ENCODE results near the gene ARVCF.
"Not testable (repeated sequence)": the region's sequence is repeated elsewhere in the genome, so short reads cannot be mapped to it uniquely, and the experiment has no call there.

ARVCF gene

DNA sequence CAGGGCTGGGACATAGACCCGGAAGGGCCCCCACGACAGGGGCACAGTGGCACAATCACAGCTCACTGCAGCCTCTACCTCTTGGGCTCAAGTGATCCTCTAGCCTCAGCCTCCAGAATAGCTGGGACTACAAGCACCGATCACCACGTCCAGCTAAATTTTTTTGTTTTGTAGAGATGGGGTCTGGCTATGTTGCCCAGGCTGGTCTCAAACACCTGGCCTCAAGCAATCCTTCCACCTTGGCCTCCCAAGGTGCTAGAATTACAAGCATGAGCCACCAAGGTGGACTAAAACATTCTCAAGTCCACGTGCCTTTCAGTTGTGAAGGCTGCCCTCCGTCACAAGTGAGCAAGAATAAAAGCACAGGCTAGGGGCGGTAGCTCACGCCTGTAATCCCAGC lies 85.1 kb downstream of the ARVCF start:
- no peak for DNase-seq

GRCh38 chr22:19930551-19931486 lies 85.8 kb downstream of the ARVCF start:
- DNase-seq: no peak

DNA sequence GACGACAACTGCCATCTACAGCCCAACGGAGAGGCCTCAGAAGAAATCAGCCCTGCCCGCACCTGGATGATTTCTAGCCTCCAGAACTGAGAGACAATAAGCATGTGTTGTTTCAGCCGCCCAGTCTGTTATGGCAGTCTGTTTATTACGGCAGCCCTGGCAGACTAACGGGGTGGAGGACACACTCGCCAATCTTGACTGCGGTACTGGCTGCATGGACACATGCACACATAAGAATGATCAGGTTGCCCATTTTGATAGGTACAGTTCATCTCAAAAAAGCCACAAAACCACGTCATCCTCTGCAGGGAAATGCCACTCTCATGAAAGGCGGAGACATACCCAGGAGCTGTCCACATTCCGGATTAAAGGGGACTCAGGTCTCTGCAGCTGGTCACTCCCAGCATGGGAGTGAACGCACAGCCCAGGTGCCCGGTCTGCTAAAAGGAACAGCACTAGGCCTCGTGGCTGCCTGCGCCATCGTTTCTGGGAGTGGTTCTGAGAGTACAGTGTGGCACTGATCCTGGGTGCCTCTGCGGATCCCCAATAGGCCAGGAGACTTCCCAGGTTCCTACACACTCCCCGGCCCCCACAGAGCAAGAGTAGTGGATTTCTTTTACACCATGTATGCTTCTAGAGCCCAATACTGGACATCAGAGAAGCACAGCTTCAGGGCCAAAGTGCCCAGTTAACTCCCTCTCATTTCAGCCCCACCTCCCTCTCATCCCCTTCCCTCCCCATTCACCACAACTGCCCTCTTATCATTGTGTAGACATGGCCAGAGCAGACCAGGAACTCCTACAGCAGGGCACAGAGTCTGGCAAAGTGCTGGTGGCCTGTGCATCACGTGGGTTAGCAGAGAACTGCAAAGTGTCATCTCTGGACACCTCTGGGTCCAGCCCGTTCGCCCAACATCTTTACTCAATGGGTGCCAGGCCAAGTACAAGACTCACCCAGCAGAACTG lies 86.8 kb downstream of the ARVCF start:
- DNase-seq: no peak

- DNase-seq: no peak
These were observed 88.4 kb downstream of the ARVCF start for GRCh38 chr22:19928207-19928606.

DNA sequence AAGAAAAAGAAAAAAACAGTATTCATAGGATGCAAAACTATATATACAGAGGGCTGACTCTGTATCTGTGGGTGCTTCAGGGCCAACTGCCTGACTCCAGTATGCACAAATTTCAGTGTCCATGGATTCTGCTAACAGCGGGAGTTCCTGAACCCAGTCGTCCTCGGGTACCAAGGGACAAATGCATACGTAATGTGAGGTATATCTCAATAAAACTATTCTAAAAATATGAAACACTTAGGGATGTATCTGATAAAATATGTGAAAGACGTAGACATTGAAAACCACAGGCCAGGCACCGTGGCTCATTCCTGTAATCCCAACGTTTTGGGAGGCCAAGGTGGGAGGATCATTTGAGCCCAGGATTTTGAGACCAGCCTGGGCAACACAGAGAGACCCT lies 88.9 kb downstream of the ARVCF start:
- no peak for DNase-seq

DNA sequence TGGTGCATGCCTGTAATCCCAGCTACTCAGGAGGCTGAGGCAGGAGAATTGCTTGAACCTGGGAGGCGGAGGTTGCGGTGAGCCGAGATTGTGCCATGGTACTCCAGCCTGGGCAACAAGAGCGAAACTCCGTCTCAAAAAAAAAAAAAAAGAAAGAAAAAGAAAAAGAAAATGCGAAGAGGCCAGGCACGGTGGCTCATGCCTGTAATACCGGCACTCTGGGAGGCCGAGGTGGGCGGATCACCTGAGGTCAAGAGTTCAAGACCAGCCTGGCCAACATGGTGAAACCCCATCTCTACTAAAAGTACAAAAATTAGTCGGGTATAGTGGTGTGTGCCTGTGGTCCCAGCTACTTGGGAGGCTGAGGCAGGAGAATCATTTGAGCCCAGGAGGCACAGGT lies 90.6 kb downstream of the ARVCF start:
- not testable (repeated sequence) for DNase-seq

- no peak for DNase-seq
These were observed 92.6 kb downstream of the ARVCF start for GRCh38 chr22:19923914-19924513.

GRCh38 chr22:19921544-19922081 lies 95.0 kb downstream of the ARVCF start:
- DNase-seq: no peak

Measured in CD4-positive, alpha-beta T cell treated with Interleukin-12 subunit alpha and Interleukin-12 subunit beta, for 1 hour (primary cell).